ENCODE measurements around the gene FAM227A. TPM values are rescaled to one million over a fixed set of nuclear protein-coding genes. Genes with fewer than 3 reads are reported as not detected.

FAM227A gene
- total and polyA plus RNA-seq, 2 of the 13 experiments (the other 11 are each of a cell fraction or from before 2014, with no cell fraction given), result 1.0 to 1.5 TPM

- TF ChIP-seq ZNF646 (CRISPR knock-in tag; IDR thresholded peaks at IDR 0.05) (peak; percentile 70; the same call in 1 of the 2 replicates), MAX (IDR thresholded peaks at IDR 0.05) (peak; percentile 87), ZNF607 (CRISPR knock-in tag; IDR thresholded peaks at IDR 0.05; ENCODE audit: borderline replicate concordance) (no peak), SNAPC2 (CRISPR knock-in tag; IDR thresholded peaks at IDR 0.05) (no peak), NBN (conservative IDR thresholded peaks at IDR 0.05) (no peak), DMAP1 (CRISPR knock-in tag; IDR thresholded peaks at IDR 0.05) (peak; percentile 96), HNF4A (CRISPR knock-in tag; IDR thresholded peaks at IDR 0.05) (peak; percentile 63), ZBTB25 (CRISPR knock-in tag; IDR thresholded peaks at IDR 0.05) (peak; percentile 85), FIP1L1 (IDR thresholded peaks at IDR 0.05; ENCODE audit: borderline replicate concordance, insufficient read depth, low read depth, low read length) (0 out of 2 replicates have a peak, but pooled peaks have one; percentile 45), HNF1B (CRISPR knock-in tag; IDR thresholded peaks at IDR 0.05) (peak; percentile 68; the same call in 1 of the 2 replicates), HCFC1 (IDR thresholded peaks at IDR 0.05; ENCODE audit: low read depth, low read length) (peak; percentile 76), ZC3H13 (CRISPR knock-in tag; IDR thresholded peaks at IDR 0.05) (0 out of 2 replicates have a peak, but pooled peaks have one; percentile 35)
Measured at GRCh38 chr22:38681582-38682335, 25.6 kb upstream of the FAM227A start, which contains the start of gene TOMM22 (continued).

All from HepG2 (cell line).